Thoracic aorta (tissue), 2 donors: ENCODE results near the gene SNRPB. TPM values are rescaled to one million over a fixed set of nuclear protein-coding genes. Genes with fewer than 3 reads are reported as not detected.

Experiments
- ATAC-seq: fragments of 150-250 bp; one replicate; pipeline ENCODE4 v1.8.0; 2017; ENCODE audit warnings: low read depth; ENCODE audit not compliant: insufficient number of reproducible peaks, low FRiP score
- DNase-seq: peaks from one replicate; pipeline ENCODE4 v3.0.0-alpha.2; 2020; ENCODE audit warnings: low spot score
- H3K27ac ChIP-seq, 2 donors: fragments of 200-600 bp; sonication (generic); 1 replicate in 1 of 2; 2 replicates in 1 of 2; pipeline ENCODE4 v1.5.1; 2016; ENCODE audit warnings: mild to moderate bottlenecking in 2 of 2, moderate library complexity in 2 of 2
- H3K27me3 ChIP-seq: fragments of 200-600 bp; sonication (generic); replicated peaks from 2 replicates; pipeline ENCODE4 v1.6.0; 2016; ENCODE audit warnings: mild to moderate bottlenecking; ENCODE audit not compliant: insufficient read depth
- H3K36me3 ChIP-seq: fragments of 200-600 bp; sonication (generic); one replicate; pipeline ENCODE4 v1.5.1; 2016
- H3K4me1 ChIP-seq, 2 donors: fragments of 200-600 bp; sonication (generic); 1 replicate in 1 of 2; 2 replicates in 1 of 2; pipeline versions ENCODE4 v1.5.1 to v1.6.0; 2016; ENCODE audit warnings: low read depth in 2 of 2, mild to moderate bottlenecking in 1 of 2; ENCODE audit not compliant: control insufficient read depth in 1 of 2
- H3K4me3 ChIP-seq: fragments of 200-600 bp; sonication (generic); 2 replicates; pipeline ENCODE4 v1.5.1; 2016; ENCODE audit warnings: mild to moderate bottlenecking
- H3K9me3 ChIP-seq: fragments of 200-600 bp; sonication (generic); 2 replicates; pipeline ENCODE4 v1.5.1; 2016
- CTCF ChIP-seq: fragments of 200-600 bp; sonication (generic); IDR thresholded peaks from one replicate; pipeline ENCODE4 v1.5.1; 2019; ENCODE audit warnings: antibody characterized with exemption
- total RNA-seq, 2 donors: library from RNA; depleted of rRNA; stranded (reverse); fragments of >200 nt; gene quantifications; one replicate each; pipeline versions ENCODE4 v1.1.0 to v1.2.3, GENCODE V29; 2016

Gene SNRPB
- total RNA-seq, 2 donors from 2014 or later, result 107 to 153 TPM

GRCh38 chr20:2468581-2469407 is 1.8 kb downstream of the SNRPB start:
- Histone ChIP-seq H3K36me3 (peaks cover 39% of the 10 kb centered on the region), H3K4me3 (peak overlapping the region; percentile 96), H3K9me3 (no peaks in the 10 kb centered on the region), H3K4me1 (peaks cover 11 to 20% of the 10 kb centered on the region in 2 donors), H3K27me3 (no peaks in the 10 kb centered on the region), H3K27ac (no peak overlapping the region)
- no peak for TF ChIP-seq CTCF
- ATAC-seq (no peak), DNase-seq (no peak)

DNA sequence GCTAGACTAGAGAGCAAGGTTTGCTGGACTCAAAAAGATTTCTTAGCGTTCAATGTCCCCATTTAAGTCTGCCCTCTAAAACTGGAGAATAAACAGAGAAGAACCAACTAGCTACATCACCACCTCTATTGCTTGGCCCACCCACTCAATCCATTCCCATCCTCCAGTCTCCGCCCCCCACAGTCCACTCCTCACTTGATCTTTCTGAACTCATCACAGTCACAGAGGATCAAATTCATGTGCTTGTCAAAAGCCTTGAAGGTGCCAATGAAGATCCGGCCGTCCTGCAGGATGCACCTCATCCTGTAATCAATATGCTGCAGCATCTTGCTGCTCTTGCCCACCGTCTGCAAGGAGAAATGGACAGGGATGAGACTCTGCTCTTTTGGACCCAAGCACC is 3.2 kb downstream of the SNRPB start:
- H3K27ac ChIP-seq, result no peak overlapping the region
- H3K27me3 ChIP-seq, result no peaks in the 10 kb centered on the region
- H3K36me3 ChIP-seq, result peaks cover 53% of the 10 kb centered on the region
- H3K9me3 ChIP-seq, result no peaks in the 10 kb centered on the region
- no peak overlapping the region for H3K4me3 ChIP-seq
- TF ChIP-seq CTCF, result no peak
- DNase-seq, result no peak
- H3K4me1 ChIP-seq, result peaks cover 11 to 20% of the 10 kb centered on the region in 2 donors
- ATAC-seq, result no peak

DNA sequence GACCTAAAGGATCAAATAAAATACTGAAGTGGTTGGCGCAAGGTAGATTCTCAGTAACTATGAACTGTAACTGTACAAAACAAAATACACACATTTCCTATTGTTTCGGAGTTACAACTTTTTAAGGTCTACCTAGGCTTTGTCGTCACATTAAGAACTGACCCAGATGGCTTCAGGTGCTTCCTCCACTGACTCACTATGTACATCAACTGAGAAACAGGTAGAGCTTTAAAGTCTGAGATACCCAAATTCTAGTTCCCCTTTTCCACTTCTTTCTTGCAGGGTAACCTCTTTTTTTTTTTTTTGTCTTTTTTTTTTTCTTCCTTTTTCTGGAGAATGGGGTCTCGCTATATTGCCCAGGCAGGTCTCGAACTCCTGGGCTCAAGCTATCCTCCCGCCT is 5.5 kb downstream of the SNRPB start:
- Histone ChIP-seq H3K4me3 (no peak overlapping the region), H3K4me1 (peaks cover 11 to 15% of the 10 kb centered on the region in 2 donors), H3K9me3 (no peaks in the 10 kb centered on the region), H3K27me3 (no peaks in the 10 kb centered on the region), H3K36me3 (peaks cover 68% of the 10 kb centered on the region), H3K27ac (no peak overlapping the region)
- ATAC-seq (no peak), DNase-seq (no peak)
- no peak for TF ChIP-seq CTCF

GRCh38 chr20:2463616-2464365 is 6.8 kb downstream of the SNRPB start:
- H3K36me3 ChIP-seq, result peaks cover 71% of the 10 kb centered on the region
- peaks cover 5 to 6% of the 10 kb centered on the region in 2 donors for H3K4me1 ChIP-seq
- ATAC-seq (no peak), DNase-seq (no peak)
- H3K27me3 ChIP-seq, result no peaks in the 10 kb centered on the region
- H3K9me3 ChIP-seq, result no peaks in the 10 kb centered on the region
- no peak overlapping the region for H3K4me3 ChIP-seq
- TF ChIP-seq CTCF, result no peak
- no peak overlapping the region for H3K27ac ChIP-seq

DNA sequence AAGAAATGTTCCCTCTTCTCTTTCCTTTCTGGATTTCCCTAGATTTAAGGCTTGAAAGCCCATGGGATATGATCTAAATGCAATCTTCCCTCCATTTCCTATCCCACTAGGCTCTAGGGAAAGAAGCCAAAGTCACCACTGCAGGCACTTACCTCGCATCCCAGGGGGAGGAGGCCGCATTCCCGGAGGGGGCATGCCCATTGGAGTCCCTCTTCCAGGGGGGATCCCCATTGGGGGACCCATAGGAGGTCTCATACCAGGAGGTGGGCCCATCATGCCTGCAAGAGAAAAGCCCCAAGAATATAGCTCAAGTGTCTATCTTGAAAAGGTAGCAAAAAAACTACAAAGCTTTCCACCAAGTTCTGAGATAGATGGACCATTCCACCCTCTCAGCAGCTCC is 8.1 kb downstream of the SNRPB start:
- DNase-seq (no peak), ATAC-seq (no peak)
- H3K4me3 ChIP-seq, result no peak overlapping the region
- TF ChIP-seq CTCF, result no peak
- H3K36me3 ChIP-seq, result peaks cover 66% of the 10 kb centered on the region
- no peaks in the 10 kb centered on the region for H3K4me1 ChIP-seq
- no peaks in the 10 kb centered on the region for H3K9me3 ChIP-seq
- H3K27me3 ChIP-seq, result no peaks in the 10 kb centered on the region
- H3K27ac ChIP-seq, result no peak overlapping the region
